Lung microvascular endothelial cell (primary cell): ENCODE data around the gene MTERF4. TPM values are rescaled to one million over a fixed set of nuclear protein-coding genes. Genes with fewer than 3 reads are reported as not detected.
A peak's percentile ranks its signal among the peaks of the same experiment; 100 is the strongest.

Experiments
- DNase-seq, 2 donors: peaks; one replicate each; pipeline versions ENCODE4 v3.0.0 to v3.0.0-alpha.2; 2010; ENCODE audit warnings: low read depth in 2 of 2
- total RNA-seq: library from RNA; depleted of rRNA; stranded (reverse); fragments of >200 nt; gene quantifications from 2 replicates; pipeline ENCODE4 v1.2.1, GENCODE V29; 2014

MTERF4 gene
- 19.8 and 34.1 TPM in 2 replicates for total RNA-seq

- DNase-seq, result peak; percentile 84
These were observed at the start of gene MTERF4 for GRCh38 chr2:241102239-241102803. MTERF4 (minus strand) TSS chr2:241102287; CDS start chr2:241102273, 14 bp downstream.

DNA sequence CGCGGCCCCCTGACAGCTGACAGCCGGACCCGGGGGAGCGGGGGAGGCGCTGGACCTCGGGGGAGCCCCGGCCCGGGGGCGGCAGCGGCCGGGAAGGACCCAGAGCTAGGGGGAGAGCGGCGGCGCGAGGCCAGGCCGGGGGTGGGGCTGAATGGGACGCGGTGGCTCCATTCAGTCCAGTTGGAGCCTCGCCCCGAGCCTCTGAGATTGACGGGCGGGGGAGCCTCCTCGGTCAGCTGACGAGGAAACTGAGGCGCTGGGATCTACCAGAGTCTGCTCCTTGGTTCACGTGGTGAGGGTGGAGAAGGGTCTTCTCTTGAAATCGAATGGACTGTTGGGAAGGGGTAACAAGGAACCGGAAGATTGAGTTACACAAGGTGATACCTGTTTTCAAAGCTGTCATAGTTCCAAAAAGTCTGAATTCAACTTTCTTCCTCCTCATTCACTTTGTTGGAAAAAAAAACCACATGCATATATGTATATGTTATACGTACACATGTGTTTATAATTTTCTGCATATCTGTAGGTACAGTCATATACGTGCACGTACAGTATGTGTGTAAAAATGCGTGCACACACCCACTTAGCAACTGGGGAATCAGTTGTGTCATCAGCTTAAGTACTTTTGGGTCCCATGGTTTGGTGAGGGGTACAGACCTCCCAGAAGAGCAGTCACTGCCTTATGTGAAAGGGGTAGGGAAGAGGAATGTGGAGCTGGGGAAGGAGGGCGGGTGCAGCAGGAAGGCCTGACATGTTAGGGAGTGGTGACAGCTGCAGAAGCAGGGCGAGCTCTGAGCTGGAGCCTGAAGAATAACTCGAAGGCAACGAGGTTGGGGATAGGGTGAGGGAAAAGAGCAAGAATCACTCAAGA, 48.8 kb upstream of the MTERF4 start:
- DNase-seq, result no peak

GRCh38 chr2:241149925-241150659, 48.0 kb upstream of the MTERF4 start, which contains the start of gene PPP1R7:
PPP1R7 (plus strand) TSS chr2:241150467; CDS start chr2:241150496, 29 bp downstream.
- DNase-seq, result peak; percentile 95 to 96

- no peak for DNase-seq
These were observed 47.5 kb upstream of the MTERF4 start for GRCh38 chr2:241149675-241149924.

DNA sequence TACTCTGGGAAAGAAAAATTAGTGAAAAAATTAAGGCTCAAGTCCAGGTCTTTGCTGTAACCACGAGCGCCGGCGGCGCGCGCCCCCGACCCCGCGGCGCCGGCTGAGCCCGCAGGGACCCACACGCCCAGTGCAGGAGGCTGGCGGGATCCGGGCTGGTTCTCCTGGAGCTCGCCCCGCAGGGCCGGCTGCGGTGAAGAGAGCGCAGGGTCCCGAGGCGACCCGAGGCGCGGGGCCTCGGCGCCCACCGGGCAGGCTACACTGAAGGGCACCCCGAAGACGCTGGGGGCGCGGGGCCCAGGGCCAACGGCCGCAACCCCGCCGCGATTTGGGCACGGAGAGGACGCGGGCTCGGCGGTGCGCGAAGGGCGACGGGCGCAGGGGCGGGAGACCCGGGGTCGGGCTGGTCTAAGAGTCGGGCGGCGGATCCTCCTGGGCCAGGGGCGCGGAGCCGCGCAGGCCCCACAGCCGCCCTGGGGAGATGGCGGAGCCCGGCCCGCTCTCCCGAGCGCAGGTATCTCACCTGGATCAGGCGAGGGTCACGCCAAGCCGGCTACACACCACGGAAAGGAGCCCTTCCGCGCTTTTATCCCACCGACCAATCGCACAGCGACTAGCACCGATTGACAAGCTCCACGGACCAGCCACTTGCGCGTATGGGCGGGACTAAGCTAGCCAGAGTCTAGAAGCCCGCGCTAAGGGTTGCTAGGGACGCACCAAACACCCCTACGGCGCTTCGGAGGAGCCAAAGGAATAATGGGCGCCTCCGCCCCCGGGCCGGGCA, 47.0 kb upstream of the MTERF4 start, which contains the start of gene PASK:
Gene PASK, minus strand, starts transcription at position 582 of the 784 bp plus-strand sequence. CDS start 6,440 bp downstream, outside the sequence.
- DNase-seq, result peak; percentile 94 to 95

- no peak for DNase-seq
These were observed 46.2 kb upstream of the MTERF4 start for GRCh38 chr2:241148239-241148638.

DNA sequence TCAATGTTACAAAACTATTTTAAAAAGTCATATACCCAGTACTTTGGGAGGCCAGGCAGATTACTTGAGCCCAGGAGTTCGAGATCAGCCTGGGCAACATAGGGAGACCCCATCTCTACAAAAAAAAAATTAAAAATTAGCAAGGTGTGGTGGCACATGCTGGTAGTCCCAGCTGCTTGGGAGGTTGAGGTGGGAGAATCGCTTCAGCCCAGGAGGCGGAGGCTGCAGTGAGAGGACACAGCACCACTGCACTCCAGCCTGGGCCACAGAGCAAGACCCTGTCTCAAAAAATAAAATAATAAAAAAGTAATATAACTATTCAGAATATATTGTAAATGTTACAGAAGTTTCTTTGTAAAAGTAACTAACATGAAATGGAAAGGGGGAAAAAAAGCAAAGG, 45.2 kb upstream of the MTERF4 start:
- no peak for DNase-seq

- DNase-seq, result no peak
These were observed 44.2 kb upstream of the MTERF4 start for GRCh38 chr2:241146286-241146685.

DNA sequence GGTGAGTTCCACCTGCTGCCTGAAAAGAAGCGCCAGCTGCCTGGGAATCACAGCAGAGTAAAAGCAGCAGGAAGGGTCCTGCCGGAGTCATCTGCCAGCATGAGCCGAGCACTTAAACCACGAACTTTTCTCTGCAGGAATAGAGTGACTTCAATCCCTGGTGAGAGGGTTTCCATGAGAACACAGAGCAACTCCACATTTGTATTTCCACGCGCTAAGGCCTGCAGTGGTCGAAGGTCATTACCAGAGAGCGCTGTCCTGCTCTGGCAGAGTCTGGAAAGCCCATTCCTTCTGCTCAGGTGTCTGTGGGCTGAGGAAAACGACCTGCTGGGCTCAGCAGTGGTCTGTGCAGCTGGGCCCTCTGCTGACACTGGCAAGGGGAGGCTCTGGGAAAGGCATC, 40.5 kb upstream of the MTERF4 start:
- no peak for DNase-seq

DNA sequence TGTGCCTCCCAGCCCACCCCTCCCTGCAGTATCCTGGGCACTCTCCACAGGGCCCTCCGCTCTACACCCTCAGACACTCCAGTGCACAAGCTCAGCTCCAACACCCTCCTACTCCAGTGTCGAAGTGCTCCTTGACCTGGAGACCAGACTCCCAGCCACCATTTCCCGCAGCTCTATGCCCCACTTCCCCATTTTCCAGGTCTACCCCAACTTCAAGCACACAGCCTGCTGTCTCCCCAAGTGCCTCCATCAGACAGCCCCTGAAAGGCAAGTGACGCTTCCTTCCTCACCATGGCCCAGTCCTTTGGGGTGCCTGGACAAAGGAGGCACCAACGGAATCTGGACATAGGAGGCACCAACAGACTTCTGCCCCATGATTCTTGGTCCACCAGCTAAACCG, 40.0 kb upstream of the MTERF4 start:
- DNase-seq, result no peak

- no peak for DNase-seq
These were observed 39.2 kb upstream of the MTERF4 start for GRCh38 chr2:241141214-241141770.

- no peak for DNase-seq
These were observed 38.4 kb upstream of the MTERF4 start for GRCh38 chr2:241140445-241140840.

GRCh38 chr2:241139531-241140444, 37.7 kb upstream of the MTERF4 start:
- DNase-seq, result no peak

DNA sequence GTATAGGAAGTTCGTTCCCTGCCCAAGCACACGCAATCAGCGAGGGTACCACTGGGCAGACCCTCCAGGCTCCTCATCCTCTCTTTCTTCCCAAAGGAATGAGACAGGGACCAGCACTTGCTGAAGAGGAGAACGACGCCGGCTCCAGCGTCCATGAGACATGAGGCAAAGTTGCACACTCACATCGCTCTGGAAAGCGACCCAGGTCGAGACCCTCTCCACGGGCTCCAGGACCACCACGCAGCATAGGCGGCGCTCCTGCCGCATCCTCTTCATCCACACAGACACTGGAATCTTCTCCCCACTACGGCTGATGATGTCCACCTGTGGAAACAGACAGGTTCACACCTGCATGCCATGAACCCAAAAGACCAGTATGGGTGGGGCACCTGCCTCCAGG, 36.4 kb upstream of the MTERF4 start:
- DNase-seq, result no peak

DNA sequence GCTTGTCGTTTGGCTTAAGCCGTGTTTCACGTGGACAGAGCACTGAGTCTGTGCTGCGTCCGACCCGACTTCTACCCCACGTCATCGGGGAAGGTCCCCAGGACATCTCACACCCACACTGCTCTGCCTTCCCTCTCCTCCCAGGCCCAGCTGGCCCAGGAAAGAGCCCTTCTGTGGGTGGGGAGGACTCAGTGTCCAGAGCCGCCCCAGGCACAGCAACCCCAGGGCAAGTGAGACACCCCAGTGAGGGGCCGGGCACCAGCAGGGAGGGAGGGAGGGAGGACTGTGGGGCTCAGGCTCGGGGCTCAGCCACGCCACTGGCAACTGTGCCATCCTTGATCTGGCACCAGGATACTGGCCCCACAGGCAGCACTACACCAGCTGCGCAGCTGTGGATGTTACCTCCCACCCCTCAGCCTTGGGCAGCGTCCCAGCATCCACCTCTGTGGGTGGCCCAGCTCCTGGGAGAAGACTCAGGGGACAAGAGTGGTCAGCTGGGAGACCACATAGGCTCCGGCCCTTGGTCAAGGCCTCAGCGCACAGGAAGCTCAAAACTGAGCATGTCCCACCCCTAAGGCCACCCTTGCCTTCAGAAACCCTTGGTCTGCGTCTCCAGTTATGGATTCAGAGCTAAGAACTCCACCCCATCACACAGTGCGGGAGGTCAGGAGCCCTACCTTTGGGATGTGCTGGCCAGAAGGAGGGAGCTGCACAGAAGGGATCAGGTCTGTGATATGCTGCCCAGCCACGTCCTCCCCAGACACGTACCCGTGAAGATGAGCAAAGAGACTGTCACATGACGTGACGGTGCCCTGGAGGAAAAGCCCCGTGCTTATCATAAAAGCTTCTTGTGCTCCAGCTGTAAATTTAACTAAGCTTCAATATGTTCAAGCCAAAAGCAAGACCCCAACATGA, 35.4 kb upstream of the MTERF4 start:
- no peak for DNase-seq

DNA sequence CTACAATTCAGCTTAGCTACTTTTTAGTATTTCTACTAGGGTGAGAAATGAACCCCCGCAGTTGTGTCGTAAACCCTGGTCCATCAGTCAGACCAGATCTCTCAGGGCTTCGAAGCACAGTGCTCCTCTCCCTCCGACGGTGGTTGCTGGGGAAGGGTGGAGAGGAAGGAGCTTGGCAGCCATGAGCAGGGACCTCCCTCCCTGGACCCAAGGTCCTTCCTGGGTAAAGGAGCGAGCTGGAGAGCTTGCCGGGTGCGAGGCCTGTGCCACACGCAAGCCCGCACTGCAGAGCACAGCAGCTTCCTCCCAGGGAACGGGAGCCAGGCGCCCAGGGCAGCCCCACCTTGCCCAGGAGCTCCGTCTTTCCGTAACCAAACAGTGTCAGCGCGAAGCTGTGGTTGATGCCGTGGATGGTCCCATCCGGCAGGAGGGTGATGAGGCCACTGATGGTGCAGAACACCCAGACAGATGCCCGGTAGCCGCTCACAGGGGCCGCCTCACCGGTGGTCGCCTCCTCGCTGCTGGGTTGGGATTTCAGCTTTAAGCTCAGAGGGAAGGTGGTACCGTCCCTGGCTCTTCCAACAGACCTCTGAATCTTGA, 34.7 kb upstream of the MTERF4 start:
- no peak for DNase-seq

GRCh38 chr2:241136191-241136590, 34.1 kb upstream of the MTERF4 start:
- no peak for DNase-seq

- DNase-seq, result no peak
These were observed 33.6 kb upstream of the MTERF4 start for GRCh38 chr2:241135737-241136136.

DNA sequence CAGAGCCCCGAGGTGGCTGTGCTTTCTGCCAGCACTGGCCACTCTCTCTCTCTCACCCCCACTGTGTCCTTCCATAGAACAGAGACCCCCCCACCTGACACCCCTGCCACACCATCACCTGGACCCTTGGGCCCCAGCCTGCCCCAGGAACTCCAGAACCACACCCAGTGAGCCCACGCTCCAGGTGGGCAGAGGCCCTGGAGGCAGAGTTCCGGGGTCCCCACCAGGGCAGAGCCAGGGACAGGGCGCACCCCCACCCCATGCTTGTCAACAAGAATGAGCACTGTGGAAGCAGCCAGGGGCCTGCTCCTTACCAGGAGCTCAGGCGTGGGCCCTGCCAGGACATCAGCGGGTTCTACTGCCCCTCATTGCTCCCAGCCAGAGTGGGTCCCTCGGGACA, 32.6 kb upstream of the MTERF4 start:
- no peak for DNase-seq
